Fibroblast of lung (primary cell): Measurements from ENCODE around the gene KLHL6. TPM values are rescaled to one million over a fixed set of nuclear protein-coding genes. Genes with fewer than 3 reads are reported as not detected.

ENCODE experiments used
- DNase-seq, 2 donors: peaks; one replicate each; pipeline versions ENCODE4 v3.0.0 to v3.0.0-alpha.2; 2010; ENCODE audit warnings: low read depth in 2 of 2
- H2AFZ ChIP-seq: 2 replicates; pipeline ENCODE4 v1.5.1; 2012; ENCODE audit warnings: low read length, control low read depth, inconsistent platforms
- H3K27ac ChIP-seq: 2 replicates; pipeline ENCODE4 v1.5.1; 2011; ENCODE audit warnings: low read length, control low read depth; ENCODE audit not compliant: insufficient read depth
- H3K27me3 ChIP-seq: 2 replicates; pipeline ENCODE4 v1.5.1; 2011; ENCODE audit warnings: mild to moderate bottlenecking, low read length; ENCODE audit not compliant: control insufficient read depth, insufficient read depth
- H3K36me3 ChIP-seq: 2 replicates; pipeline ENCODE4 v1.5.1; 2011; ENCODE audit warnings: low read length; ENCODE audit not compliant: control insufficient read depth, insufficient read depth
- H3K4me1 ChIP-seq: 2 replicates; pipeline ENCODE4 v1.5.1; 2011; ENCODE audit warnings: low read length; ENCODE audit not compliant: control insufficient read depth, insufficient read depth; ENCODE audit errors: extremely low read depth
- H3K4me2 ChIP-seq: 2 replicates; pipeline ENCODE4 v1.5.1; 2011; ENCODE audit warnings: low read length, control low read depth; ENCODE audit not compliant: insufficient read depth; ENCODE audit errors: extremely low read depth
- H3K4me3 ChIP-seq, 4 experiments: fragments of 200-600 bp in 1 of 4; sonication (generic) in 1 of 4; replicated peaks in 1 of 4; 2 replicates each; pipeline ENCODE4 v1.5.1; 2011 to 2016; ENCODE audit warnings: low read length in 4 of 4, low read depth in 3 of 4, mild to moderate bottlenecking in 3 of 4, control low read depth in 2 of 4, inconsistent platforms in 1 of 4, mixed read lengths in 1 of 4; ENCODE audit not compliant: insufficient read depth in 1 of 4; ENCODE audit errors: control extremely low read depth in 1 of 4
- H3K79me2 ChIP-seq: 2 replicates; pipeline ENCODE4 v1.5.1; 2012; ENCODE audit warnings: mild to moderate bottlenecking, low read length, inconsistent platforms; ENCODE audit not compliant: control insufficient read depth, insufficient read depth
- H3K9ac ChIP-seq: 2 replicates; pipeline ENCODE4 v1.5.1; 2011; ENCODE audit warnings: mild to moderate bottlenecking, low read length, control low read depth; ENCODE audit not compliant: insufficient read depth
- H3K9me3 ChIP-seq: 2 replicates; pipeline ENCODE4 v1.5.1; 2012; ENCODE audit warnings: low read depth, low read length; ENCODE audit not compliant: control insufficient read depth, insufficient read depth
- H4K20me1 ChIP-seq: 2 replicates; pipeline ENCODE4 v1.5.1; 2011; ENCODE audit warnings: low read length; ENCODE audit not compliant: control insufficient read depth, insufficient read depth; ENCODE audit errors: extremely low read depth
- CTCF ChIP-seq, 2 donors: IDR thresholded peaks in 1 of 2; conservative IDR thresholded peaks in 1 of 2; 1 replicate in 1 of 2; 2 replicates in 1 of 2; pipeline ENCODE4 v1.5.1; 2011 to 2012; ENCODE audit warnings: low read length in 2 of 2, control low read depth in 1 of 2, inconsistent platforms in 1 of 2, low read depth in 1 of 2, mild to moderate bottlenecking in 1 of 2
- EZH2 ChIP-seq: IDR thresholded peaks from 2 replicates; pipeline ENCODE4 v1.5.1; 2012; ENCODE audit warnings: low read length, control low read depth, mild to moderate bottlenecking; ENCODE audit errors: missing control alignments
- polyA plus RNA-seq, 2 donors: library from polyadenylated mRNA; depleted of rRNA in 1 of 2; stranded (reverse) in 1 of 2; unstranded in 1 of 2; fragments of >200 nt; gene quantifications; 2 replicates each; pipeline ENCODE4 v1.2.1, GENCODE V29; 2011 to 2012; ENCODE audit warnings: missing spikeins in 1 of 2
- total RNA-seq: library from RNA; depleted of rRNA; stranded (reverse); fragments of >200 nt; gene quantifications from 2 replicates; pipeline ENCODE4 v1.2.1, GENCODE V29; 2014

Gene KLHL6
- total and polyA plus RNA-seq, 2 donors (not counting 1 experiment from before 2014, with no cell fraction given) = not detected

- Histone ChIP-seq H3K4me3 (no peak overlapping the region), H3K9ac (no peak overlapping the region), H3K9me3 (no peaks in the 10 kb centered on the region), H2AFZ (no peak overlapping the region), H3K79me2 (no peaks in the 10 kb centered on the region), H3K27ac (no peak overlapping the region), H4K20me1 (no peaks in the 10 kb centered on the region), H3K27me3 (peaks cover 7% of the 10 kb centered on the region), H3K4me1 (peaks cover 4% of the 10 kb centered on the region), H3K4me2 (no peak overlapping the region), H3K36me3 (no peaks in the 10 kb centered on the region)
- TF ChIP-seq EZH2 (no peak), CTCF (conservative IDR thresholded peaks at IDR 0.05 in 1 of 2, IDR thresholded peaks at IDR 0.05 in 1 of 2; ENCODE audit: low read depth in 1 of 2, low read length in 2 of 2) (no peak)
- no peak for DNase-seq
These were observed 26.1 kb upstream of the KLHL6 start for GRCh38 chr3:183581496-183582155.

GRCh38 chr3:183579967-183580900, 24.7 kb upstream of the KLHL6 start:
- TF ChIP-seq CTCF (conservative IDR thresholded peaks at IDR 0.05 in 1 of 2, IDR thresholded peaks at IDR 0.05 in 1 of 2; ENCODE audit: low read depth in 1 of 2, low read length in 2 of 2) (no peak), EZH2 (no peak)
- Histone ChIP-seq H2AFZ (no peak overlapping the region), H3K36me3 (no peaks in the 10 kb centered on the region), H3K27ac (no peak overlapping the region), H4K20me1 (no peaks in the 10 kb centered on the region), H3K27me3 (peaks cover 7% of the 10 kb centered on the region), H3K4me3 (peak overlapping the region in 1 of 4 experiments; percentile 28), H3K79me2 (no peaks in the 10 kb centered on the region), H3K9me3 (no peaks in the 10 kb centered on the region), H3K4me2 (peak overlapping the region; percentile 18), H3K4me1 (peaks cover 4% of the 10 kb centered on the region), H3K9ac (no peak overlapping the region)
- peak in 1 of 2 donors; percentile 20 for DNase-seq

GRCh38 chr3:183578179-183578578, 22.7 kb upstream of the KLHL6 start:
- no peaks in the 10 kb centered on the region for H3K4me1 ChIP-seq
- H4K20me1 ChIP-seq = no peaks in the 10 kb centered on the region
- peaks cover 7% of the 10 kb centered on the region for H3K27me3 ChIP-seq

More at GRCh38 chr3:183578179-183578578, 22.7 kb upstream of the KLHL6 start:
- no peaks in the 10 kb centered on the region for H3K9me3 ChIP-seq
- no peaks in the 10 kb centered on the region for H3K36me3 ChIP-seq
- H3K9ac ChIP-seq = no peak overlapping the region
- TF ChIP-seq CTCF (conservative IDR thresholded peaks at IDR 0.05 in 1 of 2, IDR thresholded peaks at IDR 0.05 in 1 of 2; ENCODE audit: low read depth in 1 of 2, low read length in 2 of 2) (no peak), EZH2 (no peak)
- H3K79me2 ChIP-seq = no peaks in the 10 kb centered on the region
- H3K4me3 ChIP-seq = no peak overlapping the region
- no peak overlapping the region for H2AFZ ChIP-seq
- DNase-seq = no peak
- H3K4me2 ChIP-seq = no peak overlapping the region
- no peak overlapping the region for H3K27ac ChIP-seq
